Tongue (tissue), 2 donors: ENCODE data around the gene ALG5. TPM values are rescaled to one million over a fixed set of nuclear protein-coding genes. Genes with fewer than 3 reads are reported as not detected.

Source experiments
- DNase-seq: peaks from one replicate; pipeline ENCODE4 v3.0.0-alpha.2; 2015
- total RNA-seq: library from RNA; depleted of rRNA; stranded (reverse); fragments of >200 nt; gene quantifications from one replicate; pipeline ENCODE4 v1.2.3, GENCODE V29; 2014

The ALG5 gene, protein sequence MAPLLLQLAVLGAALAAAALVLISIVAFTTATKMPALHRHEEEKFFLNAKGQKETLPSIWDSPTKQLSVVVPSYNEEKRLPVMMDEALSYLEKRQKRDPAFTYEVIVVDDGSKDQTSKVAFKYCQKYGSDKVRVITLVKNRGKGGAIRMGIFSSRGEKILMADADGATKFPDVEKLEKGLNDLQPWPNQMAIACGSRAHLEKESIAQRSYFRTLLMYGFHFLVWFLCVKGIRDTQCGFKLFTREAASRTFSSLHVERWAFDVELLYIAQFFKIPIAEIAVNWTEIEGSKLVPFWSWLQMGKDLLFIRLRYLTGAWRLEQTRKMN
- total RNA-seq = 18.3 TPM

DNA sequence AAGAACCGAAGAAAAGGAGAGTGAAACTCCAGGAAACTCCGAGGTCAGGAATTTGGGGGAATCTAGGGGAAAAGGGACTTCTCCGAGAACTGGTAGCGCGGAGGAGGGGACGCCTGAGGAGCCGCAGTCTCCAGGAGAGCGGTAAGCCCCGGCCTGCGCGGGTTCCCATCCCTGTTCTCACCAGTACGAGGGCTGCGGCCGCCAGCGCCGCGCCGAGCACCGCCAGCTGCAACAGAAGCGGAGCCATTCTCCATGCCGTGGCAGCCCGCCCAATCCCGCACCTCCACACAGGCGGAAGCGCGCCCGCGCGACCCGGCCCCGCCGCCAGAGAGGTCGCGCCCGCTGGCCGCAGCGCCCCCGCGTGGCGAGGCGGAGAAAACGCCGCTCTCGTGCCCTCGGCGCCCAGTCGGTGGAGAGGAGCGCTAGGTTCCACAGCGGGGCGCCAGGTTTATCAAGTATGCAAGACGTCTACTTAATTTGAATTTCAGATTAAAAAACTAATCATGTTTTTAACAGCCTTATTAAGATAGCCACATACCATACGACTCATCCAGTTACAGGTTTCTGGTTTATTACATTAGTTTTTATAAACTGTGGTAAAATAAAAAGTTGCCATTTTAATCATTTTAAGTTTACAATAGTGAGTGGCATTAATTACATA is at the start of gene ALG5:
Gene ALG5 (minus strand): TSS at position 287 of the 661 bp plus-strand sequence. CDS start 40 bp downstream, at position 247.
- DNase-seq = peak; percentile 96

DNA sequence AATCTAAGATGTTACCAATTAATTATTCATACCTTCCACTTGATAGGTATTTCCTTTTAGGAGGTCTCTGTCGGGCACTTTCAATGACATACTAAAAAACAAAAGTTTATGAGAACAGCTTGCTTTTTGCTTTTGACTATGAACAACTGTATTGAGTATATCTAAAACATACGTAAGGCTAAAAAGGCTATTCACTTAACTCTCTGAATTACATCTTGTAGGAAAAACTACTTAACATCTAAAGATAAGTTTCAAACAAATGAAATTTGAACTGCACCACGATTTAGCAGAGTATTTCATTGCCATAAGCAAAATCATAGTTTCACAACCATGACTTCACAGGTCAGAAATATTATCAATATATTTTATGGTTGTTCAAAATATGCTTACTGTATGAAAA is 48.7 kb upstream of the ALG5 start:
- no peak for DNase-seq

DNA sequence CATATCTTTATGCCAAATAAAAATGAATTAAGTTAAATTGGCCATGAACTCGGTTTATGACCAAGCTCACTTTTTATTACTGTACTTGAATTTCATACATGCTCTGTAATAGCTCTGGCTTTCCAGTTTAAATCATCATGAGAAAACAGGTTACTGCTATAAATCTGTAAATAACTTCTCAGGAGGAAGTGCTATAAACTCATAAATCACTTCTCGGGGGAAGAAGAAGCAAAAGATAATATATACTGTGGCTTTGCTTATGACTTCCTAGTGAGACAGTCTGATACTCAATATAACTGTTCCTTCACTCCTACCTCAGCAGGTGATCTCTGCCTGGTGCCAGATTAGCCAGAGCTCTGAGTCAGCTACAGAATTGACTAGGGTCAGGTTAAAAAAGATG is 47.9 kb upstream of the ALG5 start:
- DNase-seq = no peak

DNA sequence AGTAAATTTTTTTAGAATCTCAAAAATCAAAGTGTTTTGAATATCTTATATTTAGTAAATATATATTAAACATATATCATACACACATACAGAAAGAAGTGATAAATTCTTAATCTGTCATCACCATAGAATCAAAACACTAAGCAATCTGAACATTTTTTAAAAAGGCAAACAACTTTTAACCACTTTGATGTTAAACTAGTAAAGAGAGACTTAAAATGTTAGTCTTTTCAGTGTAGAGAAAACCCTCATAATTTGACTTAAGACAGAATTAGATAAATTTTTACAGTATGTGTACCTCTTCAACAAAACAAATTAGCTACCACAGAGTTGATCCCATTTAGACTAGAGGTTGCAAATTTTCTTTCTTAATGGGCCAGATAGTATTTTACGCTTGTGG is 46.9 kb upstream of the ALG5 start:
- no peak for DNase-seq

DNA sequence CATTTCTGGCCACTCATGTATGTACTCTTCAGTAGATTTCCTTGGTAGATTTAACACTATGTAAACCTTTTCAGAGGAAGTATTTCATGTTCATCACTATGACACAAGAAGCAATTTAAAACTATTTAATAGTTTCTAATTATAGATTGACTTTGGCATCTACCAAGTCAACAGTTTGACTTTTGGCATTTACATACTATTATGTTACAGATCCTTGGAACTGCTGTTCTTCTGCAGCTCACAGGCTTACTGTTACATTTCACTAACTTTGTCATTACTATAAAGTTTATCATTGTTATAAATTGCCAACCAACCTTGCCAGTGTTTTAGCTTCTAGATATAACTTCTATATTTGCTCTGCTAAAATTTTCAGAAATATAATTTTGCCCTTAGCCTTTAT is 41.6 kb upstream of the ALG5 start:
- DNase-seq = no peak

DNA sequence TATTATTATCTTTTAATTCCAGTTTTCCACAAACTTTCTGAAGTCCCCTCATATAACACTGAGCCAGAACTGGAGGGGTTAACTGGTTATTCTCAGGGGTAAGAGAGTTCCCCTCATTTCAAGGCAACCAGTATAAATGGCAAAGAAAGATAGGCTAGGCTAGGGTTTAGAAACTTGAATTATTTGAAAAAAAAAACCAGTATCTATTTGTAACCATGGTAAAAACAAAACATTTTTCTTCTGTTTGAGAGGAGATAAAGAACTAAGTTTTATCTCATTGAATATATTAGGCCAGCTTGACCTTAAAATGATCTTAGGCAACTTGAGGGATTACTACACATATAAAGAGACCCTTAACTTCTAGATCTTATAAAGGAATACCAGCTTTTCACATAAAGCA is 40.8 kb upstream of the ALG5 start:
- no peak for DNase-seq

DNA sequence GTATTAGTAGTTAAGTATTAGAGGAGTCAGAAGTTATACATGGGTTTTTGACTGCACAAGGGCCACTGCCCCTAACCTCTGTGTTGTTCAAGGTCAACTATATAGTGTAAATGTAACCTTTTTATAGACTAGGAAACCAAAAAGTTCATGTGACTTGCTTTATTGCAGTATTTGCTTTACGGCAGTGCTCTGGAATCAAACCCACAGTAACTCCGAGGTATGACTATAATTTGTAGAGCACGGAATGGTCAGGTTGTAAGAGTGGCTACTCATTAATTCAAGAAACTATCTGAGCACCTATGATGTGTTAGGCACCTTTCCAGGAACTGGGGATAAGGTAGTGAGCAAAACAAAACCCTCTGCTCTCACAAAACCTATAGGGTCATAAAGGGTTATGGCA is 38.1 kb upstream of the ALG5 start:
- no peak for DNase-seq

DNA sequence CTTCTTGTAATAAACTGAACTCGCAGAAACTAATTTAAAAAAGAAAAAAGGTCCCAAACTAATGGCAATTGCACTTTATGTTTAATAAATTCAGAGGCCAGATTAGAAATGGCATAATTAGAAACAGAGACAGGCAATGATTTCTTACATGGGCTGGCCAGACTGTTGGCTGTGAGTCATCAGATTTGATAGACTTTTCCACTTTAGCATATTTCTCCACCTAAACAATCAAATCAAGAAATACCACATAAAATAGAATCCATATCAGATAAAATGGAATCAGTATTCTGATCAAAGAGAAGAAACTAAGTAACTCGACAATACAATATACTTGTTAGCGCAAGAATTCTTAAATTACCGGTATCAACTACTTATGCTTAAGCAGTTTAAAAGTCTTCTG is 30.5 kb upstream of the ALG5 start:
- no peak for DNase-seq

DNA sequence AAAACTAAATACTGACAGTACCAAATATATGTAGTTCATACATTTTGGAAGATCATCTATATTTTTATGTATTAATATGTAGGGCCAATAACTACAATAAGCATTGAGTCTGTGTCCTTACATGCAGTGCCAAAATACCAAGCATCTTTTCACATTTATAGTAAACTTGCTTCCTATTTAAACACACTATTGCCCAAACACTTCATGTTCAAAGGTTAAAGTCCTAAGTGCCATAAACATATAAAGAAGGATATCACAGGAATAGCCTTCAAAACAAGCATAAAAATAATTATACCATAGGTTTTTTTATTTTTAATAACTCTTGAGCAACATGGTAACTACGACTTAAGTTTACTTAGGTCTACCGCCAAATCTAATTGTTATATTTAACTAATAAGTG is 28.5 kb upstream of the ALG5 start:
- no peak for DNase-seq

DNA sequence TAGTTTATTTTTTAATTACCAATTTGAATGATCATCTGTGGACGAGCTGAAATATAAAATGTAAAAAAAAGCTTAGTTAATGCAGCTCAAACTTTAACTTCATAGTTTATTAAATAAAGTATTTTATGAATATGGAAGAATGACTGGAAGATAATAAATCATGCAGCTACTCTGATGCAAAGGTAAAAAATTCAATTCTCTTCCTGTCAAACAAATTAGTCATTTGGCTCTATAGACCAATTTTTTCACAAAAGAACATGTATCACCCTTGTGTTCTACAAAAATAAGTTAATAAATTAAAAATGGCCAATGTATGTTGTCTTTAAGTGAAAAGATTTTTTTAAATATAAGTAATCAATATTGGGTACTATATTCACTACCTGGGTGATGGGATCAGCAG is 27.6 kb upstream of the ALG5 start:
- no peak for DNase-seq

DNA sequence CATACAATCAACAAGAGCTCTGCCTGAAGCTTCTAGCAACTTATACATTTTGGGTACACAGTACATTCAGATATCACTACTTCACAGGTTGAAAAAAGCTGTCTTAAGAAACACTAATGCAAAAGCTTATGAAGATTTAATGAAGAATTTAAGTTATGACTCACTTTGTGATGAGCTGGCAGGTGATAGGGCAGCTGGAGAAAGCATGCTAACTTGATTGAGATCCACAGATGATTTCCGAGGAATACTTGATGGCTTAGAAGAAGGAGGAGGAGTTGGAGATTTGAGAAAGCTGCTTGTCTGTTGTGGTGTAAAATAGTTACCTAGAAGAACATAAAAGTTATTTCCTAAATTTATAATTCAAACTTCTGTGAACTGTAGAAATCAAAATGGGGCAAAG is 24.7 kb upstream of the ALG5 start:
- peak; percentile 18 for DNase-seq

DNA sequence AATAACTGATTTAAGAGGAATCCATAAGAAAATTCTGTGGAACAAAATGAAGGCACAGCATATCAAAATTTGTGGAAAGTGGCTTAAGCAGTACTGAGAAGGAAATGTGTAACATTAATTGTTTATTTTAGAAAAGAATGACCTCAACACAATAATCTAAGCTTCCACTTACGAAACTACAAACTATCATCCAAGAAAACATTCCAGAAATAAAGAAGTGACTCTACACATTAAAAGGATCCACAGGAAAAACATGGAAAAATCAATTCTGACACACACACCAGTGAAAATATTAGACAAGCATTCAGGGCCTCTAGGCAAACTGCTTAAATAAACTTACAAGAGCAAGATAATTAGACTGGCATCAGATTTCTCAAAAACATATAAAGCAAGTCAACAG is 15.5 kb upstream of the ALG5 start:
- no peak for DNase-seq

DNA sequence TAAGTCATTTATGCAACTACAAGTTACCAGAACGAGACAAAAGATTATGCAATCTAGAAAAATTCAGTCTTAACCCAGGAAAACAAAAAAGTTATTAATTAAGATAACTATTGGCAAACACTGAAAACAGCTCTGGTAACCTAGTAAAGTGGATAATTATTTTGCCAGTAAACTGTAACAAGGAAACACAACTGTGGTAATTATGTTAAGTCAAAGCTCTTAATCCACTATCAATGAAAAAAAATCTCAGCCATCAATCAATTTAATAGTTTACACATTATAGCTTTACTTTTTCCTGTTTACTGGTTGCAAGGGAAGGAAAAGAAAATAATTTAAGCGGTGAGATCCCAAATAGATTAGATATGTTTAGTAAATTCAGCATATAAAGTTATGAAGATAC is 12.6 kb upstream of the ALG5 start:
- no peak for DNase-seq

DNA sequence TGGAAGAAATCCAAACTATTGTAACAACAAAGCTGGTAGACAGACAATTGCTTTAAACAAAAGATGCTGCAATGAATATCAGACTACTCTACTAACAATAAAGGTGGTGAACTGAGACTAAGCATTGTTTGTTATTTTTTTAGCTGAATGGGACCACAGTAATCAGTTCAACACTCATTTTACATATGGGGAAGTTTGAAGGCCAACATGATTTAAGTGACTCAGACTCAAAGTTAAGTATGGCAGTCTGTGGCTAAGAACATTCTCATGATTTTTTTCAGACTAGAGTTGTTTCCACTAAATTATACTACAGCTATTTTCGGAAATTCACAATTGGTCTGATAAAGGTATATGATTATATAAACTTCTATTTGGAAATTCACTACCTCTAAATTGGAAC is 11.9 kb upstream of the ALG5 start:
- no peak for DNase-seq

DNA sequence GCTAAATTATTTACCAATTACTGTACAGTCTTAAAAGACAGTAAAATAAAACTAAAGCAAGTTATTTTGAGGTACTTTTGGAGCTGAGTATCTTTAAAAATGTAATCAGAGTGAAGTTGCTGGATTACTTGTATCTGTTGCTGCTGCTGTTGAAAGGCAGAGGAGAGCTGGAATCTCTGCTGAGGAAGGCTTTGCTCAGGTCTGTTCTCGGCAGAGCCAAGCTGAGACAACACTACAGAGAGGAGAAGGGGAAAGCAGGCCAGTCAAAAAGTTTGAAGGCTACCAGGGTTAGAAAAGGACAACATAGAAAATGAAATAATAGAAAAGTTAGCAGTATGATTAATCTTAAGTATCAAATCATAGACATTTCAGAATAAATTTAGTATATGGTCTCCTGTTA is 11.3 kb upstream of the ALG5 start:
- DNase-seq = no peak

DNA sequence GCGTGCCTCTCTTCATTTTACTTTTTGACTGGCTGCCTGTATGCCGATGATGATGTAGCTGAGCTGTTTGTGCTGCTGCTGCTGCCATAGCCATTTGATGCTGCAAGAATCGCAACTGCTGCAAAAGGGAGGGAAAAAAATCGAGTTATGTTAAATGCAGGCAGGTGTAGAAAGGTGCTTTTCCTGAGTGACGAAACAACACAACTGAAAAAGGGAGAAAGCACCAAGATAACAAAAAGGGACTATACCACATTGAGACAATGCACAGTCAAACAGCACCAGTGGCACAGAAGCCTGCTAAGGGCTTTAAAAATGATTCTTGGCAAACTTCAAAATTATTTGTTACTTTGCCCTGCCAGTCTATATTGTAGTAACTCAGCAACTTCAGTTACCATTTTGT is 10.6 kb upstream of the ALG5 start:
- no peak for DNase-seq

DNA sequence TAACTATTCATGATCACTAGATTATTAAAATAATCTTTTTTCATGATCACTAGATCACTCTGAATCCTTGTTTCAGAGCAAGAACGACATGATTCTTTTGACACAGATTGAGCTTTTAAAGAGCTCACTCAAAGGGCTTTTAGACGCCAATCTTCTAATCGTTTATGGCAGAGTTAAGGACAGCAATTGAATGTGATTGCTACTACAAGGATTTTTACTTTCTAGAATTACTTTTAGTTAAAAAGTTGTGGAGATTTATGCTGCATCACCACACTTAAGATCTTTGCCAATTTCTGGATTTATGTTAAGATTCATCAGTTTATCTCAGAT is 2.7 kb upstream of the ALG5 start:
- no peak for DNase-seq

DNA sequence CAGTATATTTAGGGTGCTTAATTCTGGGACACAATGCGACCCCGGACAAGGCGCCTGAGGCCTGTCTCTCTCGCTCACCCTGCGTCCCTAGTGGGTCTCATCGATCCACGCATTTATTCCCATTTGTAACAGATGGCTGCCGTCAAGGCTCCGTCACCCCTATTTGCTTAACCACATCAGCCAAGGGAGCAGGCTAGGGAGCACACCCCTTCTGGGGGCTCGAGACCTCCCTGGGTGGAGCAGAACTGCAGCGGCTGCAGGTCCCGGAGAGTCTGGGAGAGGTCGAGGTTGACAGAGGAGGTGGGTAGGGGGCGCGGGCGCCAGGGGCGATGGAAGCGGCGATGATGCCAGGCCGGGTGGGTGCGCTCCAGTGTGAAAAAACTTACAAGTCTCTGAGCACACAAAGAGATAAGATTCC is 507 bp downstream of the ALG5 start:
- no peak for DNase-seq

DNA sequence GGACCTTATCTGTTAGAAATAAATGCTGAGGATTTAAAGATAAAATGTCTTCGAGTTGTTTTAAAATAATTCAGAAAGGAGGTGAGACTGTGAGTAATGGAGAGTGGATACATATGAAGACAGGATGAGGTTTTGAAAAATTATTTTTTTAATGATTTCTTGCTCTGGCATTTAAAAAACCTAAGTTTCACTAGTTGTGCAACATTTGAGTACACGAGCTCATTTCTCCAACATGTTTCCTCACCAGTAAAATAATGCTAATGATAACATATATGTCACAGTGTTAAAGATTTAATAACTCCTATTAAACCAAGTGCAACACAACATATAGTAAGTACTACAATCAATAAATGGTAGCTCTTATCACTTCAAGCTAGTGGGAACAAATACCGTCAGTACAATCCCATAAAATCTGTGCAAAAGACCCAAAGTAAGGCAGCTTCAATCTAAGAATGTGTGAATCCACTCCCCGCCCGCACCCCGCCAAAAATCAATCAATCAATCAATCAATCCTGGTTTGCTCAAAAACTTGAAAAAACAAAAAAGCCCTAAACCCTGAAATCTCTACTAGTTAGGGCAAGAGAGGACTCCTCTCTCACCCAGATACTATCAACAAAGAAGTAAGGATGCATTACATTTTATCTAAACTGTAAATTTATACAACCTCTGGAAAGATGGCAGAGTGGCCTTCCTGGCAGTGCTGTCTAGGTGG is 1.3 kb downstream of the ALG5 start:
- no peak for DNase-seq

DNA sequence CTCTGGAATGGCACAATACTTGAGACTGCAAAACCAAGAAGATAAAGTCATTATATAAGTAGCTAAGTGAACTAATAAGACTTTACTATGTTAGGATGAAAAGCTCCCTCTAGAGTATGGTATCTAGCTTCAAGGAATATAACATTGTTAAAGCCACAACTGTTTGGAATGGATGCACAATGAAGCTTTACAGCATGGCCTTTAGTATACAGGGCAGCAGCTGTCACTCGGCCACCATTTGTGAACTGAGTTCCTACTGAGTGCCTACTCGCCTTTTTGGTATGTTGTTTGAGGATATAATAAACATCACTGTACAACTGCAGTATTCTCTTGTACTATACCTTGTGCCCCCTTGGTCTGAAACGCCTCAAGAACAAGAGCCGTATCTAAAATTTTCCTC is 6.8 kb downstream of the ALG5 start:
- DNase-seq = no peak

DNA sequence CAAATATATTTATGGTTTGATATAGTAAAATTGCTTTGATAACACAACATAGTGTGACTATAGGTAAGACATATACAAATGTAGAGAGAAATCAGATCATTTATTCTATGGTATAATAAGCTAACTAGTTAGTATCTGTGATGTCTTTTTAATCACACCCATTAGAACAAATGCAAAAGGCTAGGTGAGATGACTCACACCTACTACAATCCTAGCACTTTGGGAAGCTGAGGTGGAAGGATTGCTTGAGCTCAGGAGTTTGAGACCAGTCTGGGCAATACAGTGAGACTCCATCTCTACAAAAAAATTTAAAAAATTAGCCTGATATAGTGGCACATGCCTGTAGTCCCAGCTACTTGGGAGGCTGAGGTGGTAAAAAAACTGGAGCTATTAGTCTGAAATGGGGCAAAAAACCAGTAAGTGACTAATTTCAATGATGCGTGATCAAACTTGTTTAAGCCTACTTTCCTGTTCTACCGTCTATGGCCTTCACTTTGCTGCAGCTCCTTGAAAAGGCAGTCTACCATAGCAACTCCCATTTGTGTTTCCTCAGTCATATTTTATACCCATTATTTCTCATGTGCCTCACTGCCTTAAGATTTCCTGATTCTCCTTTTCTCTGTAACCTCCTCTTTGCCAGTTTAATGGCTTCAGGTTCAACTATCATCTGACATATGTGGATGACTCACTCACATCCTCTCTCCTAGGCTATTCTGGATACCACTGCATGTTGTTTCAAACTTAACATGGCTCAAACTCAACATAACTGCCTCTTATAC is 12.5 kb downstream of the ALG5 start:
- no peak for DNase-seq

DNA sequence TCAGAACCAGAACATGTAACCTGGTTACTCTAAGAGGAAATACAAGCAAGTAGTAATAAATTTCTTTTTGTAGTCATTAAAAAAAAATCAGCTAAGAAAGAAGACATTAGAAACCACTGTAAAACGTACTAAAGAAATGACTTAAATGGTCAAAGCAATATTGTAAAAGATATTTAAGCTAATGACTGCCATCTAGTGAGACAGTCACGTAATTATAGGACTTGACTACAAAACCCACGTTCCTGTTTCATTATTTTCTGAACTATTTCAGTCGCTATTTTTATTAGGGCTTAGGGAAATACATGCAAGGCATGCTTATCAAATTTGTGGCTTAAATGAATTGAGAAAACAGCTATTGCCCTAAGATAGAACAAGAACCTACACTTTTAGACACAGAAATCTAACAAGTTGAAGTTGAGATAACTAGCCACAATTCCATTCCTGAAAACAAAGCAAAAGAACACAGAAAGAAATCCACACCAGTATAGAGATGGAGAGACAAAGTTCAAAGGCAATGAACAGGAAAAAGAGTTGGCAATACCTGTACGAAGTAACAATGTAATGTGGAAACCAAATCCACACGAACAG is 17.9 kb downstream of the ALG5 start:
- peak; percentile 66 for DNase-seq
